Upper lobe of left lung (tissue), 6 donors: ENCODE measurements around the gene MYO18A. TPM values are rescaled to one million over a fixed set of nuclear protein-coding genes. Genes with fewer than 3 reads are reported as not detected.
A peak's percentile ranks its signal among the peaks of the same experiment; 100 is the strongest.

Experiments used
- ATAC-seq, 2 donors: fragments of 200-7000 bp; cut with Tn5 transposase; one replicate each; pipeline ENCODE4 v1.9.1; 2022; ENCODE audit warnings: mild to moderate bottlenecking in 2 of 2, moderate library complexity in 2 of 2; ENCODE audit not compliant: low FRiP score in 2 of 2
- DNase-seq, 2 donors: peaks; one replicate each; pipeline ENCODE4 v3.0.0-alpha.2; 2019 to 2020
- H3K27ac ChIP-seq, 4 donors: fragments of 200-600 bp; sonication (generic); one replicate each; pipeline ENCODE4 v1.5.1; 2016 to 2019
- H3K27me3 ChIP-seq, 4 donors: fragments of 200-600 bp; sonication (generic); one replicate each; pipeline ENCODE4 v1.5.1; 2017 to 2019
- H3K36me3 ChIP-seq, 4 donors: fragments of 200-600 bp; sonication (generic); one replicate each; pipeline ENCODE4 v1.5.1; 2016 to 2019
- H3K4me1 ChIP-seq, 4 donors: fragments of 200-600 bp; sonication (generic); one replicate each; pipeline ENCODE4 v1.5.1; 2018 to 2019
- H3K4me3 ChIP-seq, 4 donors: fragments of 200-600 bp; sonication (generic); one replicate each; pipeline ENCODE4 v1.5.1; 2017 to 2019; ENCODE audit warnings: mild to moderate bottlenecking in 2 of 4, moderate library complexity in 1 of 4
- H3K9me3 ChIP-seq, 4 donors: fragments of 200-600 bp; sonication (generic); one replicate each; pipeline ENCODE4 v1.5.1; 2018 to 2019
- EP300 ChIP-seq, 4 donors: sonication (generic); formaldehyde crosslinking; IDR thresholded peaks; one replicate each; pipeline ENCODE4 v1.5.1; 2017; ENCODE audit warnings: antibody characterized with exemption in 4 of 4, control low read depth in 2 of 4
- POLR2A ChIP-seq, 4 donors: fragments of 450-650 bp; IDR thresholded peaks; one replicate each; pipeline ENCODE4 v1.5.1; 2016 to 2017; ENCODE audit warnings: antibody characterized with exemption in 4 of 4, mild to moderate bottlenecking in 2 of 4
- POLR2AphosphoS5 ChIP-seq, 2 donors: sonication (generic); formaldehyde crosslinking; IDR thresholded peaks; one replicate each; pipeline ENCODE4 v1.5.1; 2017; ENCODE audit warnings: antibody characterized with exemption in 2 of 2
- WGBS, 2 donors: methylation state at CpG; one replicate each; pipeline ENCODE4 v1.1.5; 2017 to 2018; 5-methylcytosine and 5-hydroxymethylcytosine counted together
- total RNA-seq, 6 donors: library from RNA; depleted of rRNA in 4 of 6; stranded (reverse); fragments of >200 nt in 4 of 6; gene quantifications; one replicate each; pipeline versions ENCODE4 v1.1.0 to v1.2.1, GENCODE V29; 2016 to 2021
- TF ChIP-seq, protein P1 (sequence below), 6 experiments: fragments of 450-650 bp in 4 of 6; fragments of 200-600 bp in 2 of 6; sonication (generic) in 2 of 6; IDR thresholded peaks; one replicate each; pipeline ENCODE4 v1.5.1; 2016 to 2019; ENCODE audit warnings: antibody characterized with exemption in 6 of 6
- donor health status: DM: no; HTN: no; CAD: no; lungs with moderate emphysema.
- donor health status: DM: no; HTN: yes; CAD: no; lungs with severe emphysema.

The MYO18A gene
- total RNA-seq, 6 donors from 2014 or later, result 37.4 to 214 (median 67.4) TPM

DNA sequence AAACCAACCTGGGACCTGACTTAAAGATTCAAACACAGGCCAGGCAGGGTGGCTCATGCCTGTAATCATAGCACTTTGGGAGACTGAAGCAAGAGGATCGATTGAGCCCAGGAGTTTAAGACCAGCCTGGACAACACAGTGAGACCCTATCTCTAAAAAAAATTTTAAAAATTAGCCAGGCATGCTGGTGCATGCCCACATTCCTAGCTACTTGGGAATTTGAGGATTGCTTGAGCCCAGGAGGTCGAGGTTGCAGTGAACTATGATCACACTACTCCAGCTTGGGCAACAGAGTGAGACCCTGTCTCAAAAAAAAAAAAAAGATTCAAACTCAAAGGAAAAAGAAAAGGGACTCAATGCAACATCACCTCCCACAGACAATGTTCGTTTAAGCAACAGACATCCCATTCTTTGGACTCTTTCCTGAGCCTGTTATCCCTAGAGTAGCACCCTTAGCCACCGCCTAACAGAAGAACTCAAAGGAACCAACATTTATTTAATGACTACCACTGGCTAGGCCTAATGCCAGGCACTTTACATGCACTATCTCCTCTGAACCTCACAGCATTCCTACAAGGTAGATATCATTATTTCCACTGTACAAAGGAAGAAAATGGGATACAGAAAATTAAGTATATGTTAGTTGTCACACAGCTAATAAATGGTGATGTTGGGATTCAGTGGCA lies 12.7 kb downstream of the MYO18A start:
- H3K9me3 ChIP-seq, result no peaks in the 10 kb centered on the region
- 57 to 65% methylated on average over 4 of the region's 4 CpGs for WGBS, 2 donors

DNA sequence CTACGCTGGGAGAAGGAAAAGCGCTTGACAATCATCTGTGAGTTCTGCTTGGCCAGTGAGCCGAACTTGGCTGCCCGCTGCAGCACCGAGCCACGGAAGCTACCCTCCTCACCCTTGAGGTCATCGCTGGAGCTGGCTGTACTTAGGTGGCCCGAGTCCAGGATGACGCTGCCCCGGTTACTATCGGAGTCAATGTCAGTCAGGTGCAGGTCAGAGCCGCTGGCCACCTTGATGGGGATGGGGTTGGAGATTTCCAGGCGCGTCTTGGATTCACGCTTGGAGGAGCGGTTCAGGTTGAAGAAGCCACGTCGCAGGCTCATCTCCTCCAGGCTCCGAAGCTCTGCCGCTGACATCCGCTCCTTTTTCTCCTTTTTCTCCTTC lies 13.7 kb downstream of the MYO18A start:
- 92 to 93% methylated on average over 11 to 21 of the region's 21 CpGs for WGBS, 2 donors
- ATAC-seq (no peak), DNase-seq (no peak)
- no peak for TF ChIP-seq POLR2A (IDR thresholded peaks at IDR 0.05)
- Histone ChIP-seq H3K4me3 (no peak overlapping the region), H3K9me3 (no peaks in the 10 kb centered on the region), H3K27me3 (no peaks in the 10 kb centered on the region), H3K27ac (no peak overlapping the region), H3K4me1 (peaks cover 8 to 34% (median 17%) of the 10 kb centered on the region in 4 donors), H3K36me3 (peaks cover 0 to 21% (median 14%) of the 10 kb centered on the region in 4 donors)

More for the DNA sequence above, 12.7 kb downstream of the MYO18A start:
- TF ChIP-seq, protein P1, sequence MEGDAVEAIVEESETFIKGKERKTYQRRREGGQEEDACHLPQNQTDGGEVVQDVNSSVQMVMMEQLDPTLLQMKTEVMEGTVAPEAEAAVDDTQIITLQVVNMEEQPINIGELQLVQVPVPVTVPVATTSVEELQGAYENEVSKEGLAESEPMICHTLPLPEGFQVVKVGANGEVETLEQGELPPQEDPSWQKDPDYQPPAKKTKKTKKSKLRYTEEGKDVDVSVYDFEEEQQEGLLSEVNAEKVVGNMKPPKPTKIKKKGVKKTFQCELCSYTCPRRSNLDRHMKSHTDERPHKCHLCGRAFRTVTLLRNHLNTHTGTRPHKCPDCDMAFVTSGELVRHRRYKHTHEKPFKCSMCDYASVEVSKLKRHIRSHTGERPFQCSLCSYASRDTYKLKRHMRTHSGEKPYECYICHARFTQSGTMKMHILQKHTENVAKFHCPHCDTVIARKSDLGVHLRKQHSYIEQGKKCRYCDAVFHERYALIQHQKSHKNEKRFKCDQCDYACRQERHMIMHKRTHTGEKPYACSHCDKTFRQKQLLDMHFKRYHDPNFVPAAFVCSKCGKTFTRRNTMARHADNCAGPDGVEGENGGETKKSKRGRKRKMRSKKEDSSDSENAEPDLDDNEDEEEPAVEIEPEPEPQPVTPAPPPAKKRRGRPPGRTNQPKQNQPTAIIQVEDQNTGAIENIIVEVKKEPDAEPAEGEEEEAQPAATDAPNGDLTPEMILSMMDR (IDR thresholded peaks at IDR 0.05), result no peak
- TF ChIP-seq POLR2A (IDR thresholded peaks at IDR 0.05) (no peak), POLR2AphosphoS5 (IDR thresholded peaks at IDR 0.05) (no peak), EP300 (IDR thresholded peaks at IDR 0.05) (no peak)
- no peak overlapping the region for H3K4me3 ChIP-seq
- H3K36me3 ChIP-seq, result peaks cover 0 to 21% (median 14%) of the 10 kb centered on the region in 4 donors
- no peak for ATAC-seq
- H3K27me3 ChIP-seq, result no peaks in the 10 kb centered on the region
- peak overlapping the region in 2 of 4 donors; percentile 44 to 57 for H3K27ac ChIP-seq
- DNase-seq, result no peak
- H3K4me1 ChIP-seq, result peaks cover 8 to 34% (median 17%) of the 10 kb centered on the region in 4 donors

DNA sequence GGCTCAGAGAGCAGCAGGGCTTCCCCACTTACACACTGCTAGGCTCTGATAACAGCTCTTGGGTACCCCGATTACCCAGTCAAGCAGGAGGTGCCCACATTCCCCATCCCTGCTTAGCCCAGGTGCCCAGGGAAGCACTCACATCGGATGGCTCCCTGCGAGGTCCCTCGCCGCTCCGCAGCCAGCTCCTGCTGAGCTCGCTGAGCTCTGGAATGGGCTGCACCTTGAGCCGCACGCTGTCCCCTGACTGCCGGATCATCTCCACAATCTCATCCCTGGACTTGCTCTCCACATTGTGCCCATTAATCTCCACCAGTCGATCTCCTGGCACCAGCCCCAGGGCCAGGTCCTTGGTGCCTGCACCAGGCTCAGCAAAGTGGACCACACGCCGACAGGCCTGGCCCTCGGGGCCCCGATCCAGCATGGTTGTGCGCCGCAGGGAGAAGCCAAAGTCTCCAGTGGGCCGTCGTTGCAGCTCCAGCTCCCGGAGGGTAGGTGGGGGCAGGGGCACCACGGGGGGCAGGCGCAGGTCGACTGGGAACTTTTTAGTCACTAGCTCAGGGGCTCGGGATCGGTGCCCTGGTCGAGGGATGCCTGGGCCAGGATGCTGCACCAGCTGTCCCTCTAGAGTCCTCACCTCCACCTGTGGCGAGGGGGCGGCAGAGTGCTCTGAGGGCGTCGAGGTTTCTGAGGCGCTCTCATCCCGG lies 14.2 kb downstream of the MYO18A start:
- Histone ChIP-seq H3K4me3 (no peak overlapping the region), H3K4me1 (peaks cover 8 to 34% (median 17%) of the 10 kb centered on the region in 4 donors), H3K27me3 (no peaks in the 10 kb centered on the region), H3K27ac (no peak overlapping the region), H3K9me3 (no peaks in the 10 kb centered on the region), H3K36me3 (peaks cover 0 to 21% (median 14%) of the 10 kb centered on the region in 4 donors)
- TF ChIP-seq POLR2AphosphoS5 (IDR thresholded peaks at IDR 0.05) (no peak), EP300 (IDR thresholded peaks at IDR 0.05) (no peak)
- TF ChIP-seq, protein P1 (IDR thresholded peaks at IDR 0.05), result no peak
- no peak for ATAC-seq
- DNase-seq, result peak in 1 of 2 donors; percentile 71
- WGBS, 2 donors, result 88 to 93% methylated on average over 14 to 31 of the region's 32 CpGs

DNA sequence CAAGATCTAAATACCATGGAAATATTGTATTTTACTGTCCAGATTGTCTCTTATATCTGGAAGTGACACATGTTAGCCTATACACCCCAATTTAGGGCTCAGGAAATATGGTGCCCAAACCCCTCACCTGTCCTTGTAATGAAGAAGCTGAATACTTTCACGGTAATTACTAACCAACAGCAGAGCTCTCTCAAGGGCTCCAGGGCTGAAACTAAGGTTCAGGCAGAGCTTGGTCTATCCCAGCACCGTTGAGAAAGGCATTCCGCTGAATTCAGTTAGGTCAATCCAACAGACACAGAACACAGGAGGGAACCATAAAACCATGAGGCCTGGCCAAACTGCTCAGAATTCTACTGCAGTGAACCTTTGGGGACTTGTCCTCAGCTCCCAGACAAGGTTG lies 14.9 kb downstream of the MYO18A start:
- no peak overlapping the region for H3K4me3 ChIP-seq
- H3K27me3 ChIP-seq, result no peaks in the 10 kb centered on the region
- H3K4me1 ChIP-seq, result peaks cover 11 to 34% (median 18%) of the 10 kb centered on the region in 4 donors
- TF ChIP-seq POLR2AphosphoS5 (IDR thresholded peaks at IDR 0.05), result no peak
- TF ChIP-seq EP300 (IDR thresholded peaks at IDR 0.05), result no peak
- peaks cover 0 to 21% (median 14%) of the 10 kb centered on the region in 4 donors for H3K36me3 ChIP-seq
- 90 to 91% methylated on average over 3 of the region's 3 CpGs for WGBS, 2 donors
- DNase-seq (no peak), ATAC-seq (no peak)
- no peaks in the 10 kb centered on the region for H3K9me3 ChIP-seq
- H3K27ac ChIP-seq, result no peak overlapping the region

DNA sequence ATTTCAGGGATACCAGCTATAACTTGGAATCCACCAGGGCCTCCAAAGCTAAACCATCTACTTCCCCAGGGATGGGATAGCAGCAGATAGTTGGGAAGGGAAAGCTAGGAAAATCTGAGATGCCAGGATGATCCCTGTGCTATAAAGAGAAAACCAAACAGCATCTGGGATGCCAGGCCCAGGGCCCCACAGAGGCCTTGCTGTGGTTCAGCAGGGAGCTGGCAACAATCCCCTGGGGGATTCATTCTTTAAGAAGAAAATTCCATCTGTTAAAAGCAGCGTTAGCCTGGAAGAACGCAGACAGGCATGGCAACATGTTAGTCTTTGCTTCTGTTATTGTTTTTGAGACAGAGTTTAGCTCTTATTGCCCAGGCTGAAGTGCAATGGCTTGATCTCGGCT lies 16.6 kb downstream of the MYO18A start:
- peak overlapping the region in 1 of 4 donors; percentile 35 for H3K27ac ChIP-seq
- 78 to 79% methylated on average over 3 of the region's 3 CpGs for WGBS, 2 donors
- H3K9me3 ChIP-seq, result no peaks in the 10 kb centered on the region
- no peak for DNase-seq
- ATAC-seq, result no peak
- H3K4me3 ChIP-seq, result no peak overlapping the region
- peaks cover 0 to 21% (median 14%) of the 10 kb centered on the region in 4 donors for H3K36me3 ChIP-seq
- no peaks in the 10 kb centered on the region for H3K27me3 ChIP-seq
- peaks cover 28 to 43% (median 35%) of the 10 kb centered on the region in 4 donors for H3K4me1 ChIP-seq
- TF ChIP-seq POLR2AphosphoS5 (IDR thresholded peaks at IDR 0.05) (no peak), EP300 (IDR thresholded peaks at IDR 0.05) (no peak), POLR2A (IDR thresholded peaks at IDR 0.05) (no peak)
- TF ChIP-seq, protein P1 (IDR thresholded peaks at IDR 0.05), result no peak
